Measurements from ENCODE around the gene PDE1A. TPM values are rescaled to one million over a fixed set of nuclear protein-coding genes. Genes with fewer than 3 reads are reported as not detected.

PDE1A gene
- total RNA-seq, 1 experiment from 2014 or later = 3.1 TPM

DNA sequence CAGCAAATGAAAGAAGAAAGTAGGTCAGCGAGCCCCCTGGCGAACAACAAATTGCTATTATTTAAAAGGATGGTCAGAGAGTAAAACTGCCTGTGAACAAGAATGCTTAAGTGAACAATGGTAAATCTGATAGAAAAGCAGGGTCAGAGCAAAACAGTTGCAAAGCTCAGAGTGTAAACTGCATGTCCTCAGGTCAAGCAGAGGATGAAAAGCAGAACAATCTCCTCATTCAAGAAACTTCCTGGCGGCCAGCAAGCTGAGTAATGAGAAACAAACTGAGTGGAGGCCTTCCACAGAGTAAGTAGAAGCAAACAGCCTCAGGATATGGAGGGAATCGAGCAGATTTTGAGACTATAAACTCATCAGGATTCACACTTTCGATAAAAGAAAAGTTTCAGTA is 323.3 kb downstream of the PDE1A start:
- intact Hi-C loops (cut with micrococcal nuclease; ENCODE audit: unreplicated experiment) = no loop called here
- H3K9me3 ChIP-seq (ENCODE audit: low read depth, low read length, poor library complexity, severe bottlenecking) = no peaks in the 10 kb centered on the region
- H3K4me1 ChIP-seq (ENCODE audit: insufficient read depth, low read length, poor library complexity, severe bottlenecking) = no peaks in the 10 kb centered on the region
- no peak overlapping the region for H3K4me3 ChIP-seq (ENCODE audit: low read depth, low read length, poor library complexity, severe bottlenecking)
- no peak for DNase-seq (ENCODE audit: low spot score)
- TF ChIP-seq, protein P1, sequence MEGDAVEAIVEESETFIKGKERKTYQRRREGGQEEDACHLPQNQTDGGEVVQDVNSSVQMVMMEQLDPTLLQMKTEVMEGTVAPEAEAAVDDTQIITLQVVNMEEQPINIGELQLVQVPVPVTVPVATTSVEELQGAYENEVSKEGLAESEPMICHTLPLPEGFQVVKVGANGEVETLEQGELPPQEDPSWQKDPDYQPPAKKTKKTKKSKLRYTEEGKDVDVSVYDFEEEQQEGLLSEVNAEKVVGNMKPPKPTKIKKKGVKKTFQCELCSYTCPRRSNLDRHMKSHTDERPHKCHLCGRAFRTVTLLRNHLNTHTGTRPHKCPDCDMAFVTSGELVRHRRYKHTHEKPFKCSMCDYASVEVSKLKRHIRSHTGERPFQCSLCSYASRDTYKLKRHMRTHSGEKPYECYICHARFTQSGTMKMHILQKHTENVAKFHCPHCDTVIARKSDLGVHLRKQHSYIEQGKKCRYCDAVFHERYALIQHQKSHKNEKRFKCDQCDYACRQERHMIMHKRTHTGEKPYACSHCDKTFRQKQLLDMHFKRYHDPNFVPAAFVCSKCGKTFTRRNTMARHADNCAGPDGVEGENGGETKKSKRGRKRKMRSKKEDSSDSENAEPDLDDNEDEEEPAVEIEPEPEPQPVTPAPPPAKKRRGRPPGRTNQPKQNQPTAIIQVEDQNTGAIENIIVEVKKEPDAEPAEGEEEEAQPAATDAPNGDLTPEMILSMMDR (conservative IDR thresholded peaks at IDR 0.05; ENCODE audit: low read depth, low read length) = no peak
- no peak for TF ChIP-seq EZH2 (IDR thresholded peaks at IDR 0.05; ENCODE audit: borderline replicate concordance, low read depth, low read length, poor library complexity, severe bottlenecking)
- POLR2A ChIA-PET (ENCODE audit: low non-redundant PET) = no interaction called here
- CTCF ChIA-PET = no interaction called here
- no peaks in the 10 kb centered on the region for H3K36me3 ChIP-seq (ENCODE audit: insufficient read depth, low read length, poor library complexity, severe bottlenecking)
- no peaks in the 10 kb centered on the region for H3K27me3 ChIP-seq (replicated peaks; ENCODE audit: insufficient read depth, low read depth, low read length, poor library complexity)
- no peak overlapping the region for H3K27ac ChIP-seq (ENCODE audit: low read depth, low read length, poor library complexity, severe bottlenecking)
- no TSS peak for BruUV-seq (replicated peaks)

DNA sequence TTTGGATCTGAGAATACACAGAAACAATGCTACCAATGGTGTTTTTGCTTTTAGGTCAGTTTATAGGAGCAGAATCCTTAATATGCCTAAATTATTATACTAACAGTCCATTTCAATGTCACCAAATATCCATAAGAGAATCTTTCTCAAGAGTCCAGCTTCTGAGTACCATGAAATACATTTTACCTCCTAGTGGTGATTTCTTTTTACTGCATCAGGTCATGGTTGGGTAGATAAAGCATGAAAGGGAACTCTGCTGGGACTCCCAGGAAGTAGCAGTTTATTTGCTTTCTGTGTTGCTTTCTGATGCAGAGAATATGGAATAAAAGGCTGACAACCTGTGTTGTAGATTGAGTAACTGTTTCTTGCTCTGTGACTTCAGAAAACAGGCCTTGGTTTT is 325.6 kb downstream of the PDE1A start:
- H3K27ac ChIP-seq (ENCODE audit: low read depth, low read length, poor library complexity, severe bottlenecking) = no peak overlapping the region
- H3K36me3 ChIP-seq (ENCODE audit: insufficient read depth, low read length, poor library complexity, severe bottlenecking) = no peaks in the 10 kb centered on the region
- no peaks in the 10 kb centered on the region for H3K4me1 ChIP-seq (ENCODE audit: insufficient read depth, low read length, poor library complexity, severe bottlenecking)
- H3K4me3 ChIP-seq (ENCODE audit: low read depth, low read length, poor library complexity, severe bottlenecking) = no peak overlapping the region
- no peaks in the 10 kb centered on the region for H3K27me3 ChIP-seq (replicated peaks; ENCODE audit: insufficient read depth, low read depth, low read length, poor library complexity)
- DNase-seq (ENCODE audit: low spot score) = peak; percentile 24
- BruUV-seq (replicated peaks) = no TSS peak
- CTCF ChIA-PET = no interaction called here
- POLR2A ChIA-PET (ENCODE audit: low non-redundant PET) = no interaction called here
- TF ChIP-seq, protein P1 (conservative IDR thresholded peaks at IDR 0.05; ENCODE audit: low read depth, low read length) = peak; percentile 41
- no peak for TF ChIP-seq EZH2 (IDR thresholded peaks at IDR 0.05; ENCODE audit: borderline replicate concordance, low read depth, low read length, poor library complexity, severe bottlenecking)
- intact Hi-C loops (cut with micrococcal nuclease; ENCODE audit: unreplicated experiment) = no loop called here
- no peaks in the 10 kb centered on the region for H3K9me3 ChIP-seq (ENCODE audit: low read depth, low read length, poor library complexity, severe bottlenecking)

DNA sequence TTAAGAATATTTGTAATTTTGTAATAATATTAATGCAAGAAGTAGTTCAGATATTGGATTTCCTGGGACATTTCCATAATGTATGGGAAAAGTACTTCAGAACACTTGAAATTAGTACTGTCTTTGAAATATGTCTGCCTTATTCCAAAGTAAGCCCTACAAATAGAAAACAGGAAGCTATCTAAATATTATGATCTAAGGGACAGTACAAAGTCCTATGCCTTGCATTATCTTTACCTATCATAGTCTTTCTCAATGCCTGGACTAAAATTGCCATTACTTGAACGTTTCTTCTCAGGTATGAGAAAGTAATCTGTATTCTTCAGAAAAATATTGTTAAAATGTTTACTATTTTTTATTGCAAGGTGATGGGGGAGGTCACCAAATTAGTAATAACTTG is 328.2 kb downstream of the PDE1A start:
- H3K9me3 ChIP-seq (ENCODE audit: low read depth, low read length, poor library complexity, severe bottlenecking) = no peaks in the 10 kb centered on the region
- no peaks in the 10 kb centered on the region for H3K27me3 ChIP-seq (replicated peaks; ENCODE audit: insufficient read depth, low read depth, low read length, poor library complexity)
- no peak overlapping the region for H3K4me3 ChIP-seq (ENCODE audit: low read depth, low read length, poor library complexity, severe bottlenecking)
- ChIA-PET POLR2A (ENCODE audit: low non-redundant PET) (no interaction called here), CTCF (no interaction called here)
- BruUV-seq (replicated peaks) = no TSS peak
- H3K36me3 ChIP-seq (ENCODE audit: insufficient read depth, low read length, poor library complexity, severe bottlenecking) = no peaks in the 10 kb centered on the region
- intact Hi-C loops (cut with micrococcal nuclease; ENCODE audit: unreplicated experiment) = no loop called here
- no peaks in the 10 kb centered on the region for H3K4me1 ChIP-seq (ENCODE audit: insufficient read depth, low read length, poor library complexity, severe bottlenecking)
- no peak for TF ChIP-seq EZH2 (IDR thresholded peaks at IDR 0.05; ENCODE audit: borderline replicate concordance, low read depth, low read length, poor library complexity, severe bottlenecking)
- TF ChIP-seq, protein P1 (conservative IDR thresholded peaks at IDR 0.05; ENCODE audit: low read depth, low read length) = no peak
- no peak for DNase-seq (ENCODE audit: low spot score)
- H3K27ac ChIP-seq (ENCODE audit: low read depth, low read length, poor library complexity, severe bottlenecking) = no peak overlapping the region
